Ascending aorta (tissue), 2 donors: Measurements from ENCODE around the gene PRKAA1. TPM values are rescaled to one million over a fixed set of nuclear protein-coding genes. Genes with fewer than 3 reads are reported as not detected.

Experiments
- DNase-seq, 2 donors: peaks; one replicate each; pipeline ENCODE4 v3.0.0-alpha.2; 2019; ENCODE audit warnings: low spot score in 2 of 2
- H3K27ac ChIP-seq, 2 donors: fragments of 200-600 bp; sonication (generic); one replicate each; pipeline ENCODE4 v1.5.1; 2016 to 2017; ENCODE audit warnings: mild to moderate bottlenecking in 1 of 2
- H3K27me3 ChIP-seq: fragments of 200-600 bp; sonication (generic); one replicate; pipeline ENCODE4 v1.5.1; 2017
- H3K36me3 ChIP-seq, 2 donors: fragments of 200-600 bp; sonication (generic); one replicate each; pipeline ENCODE4 v1.5.1; 2016
- H3K4me1 ChIP-seq, 2 donors: fragments of 200-600 bp; sonication (generic); one replicate each; pipeline ENCODE4 v1.5.1; 2016 to 2017; ENCODE audit warnings: mild to moderate bottlenecking in 1 of 2
- H3K4me3 ChIP-seq, 2 donors: fragments of 200-600 bp; sonication (generic); one replicate each; pipeline ENCODE4 v1.5.1; 2016 to 2017; ENCODE audit warnings: mild to moderate bottlenecking in 1 of 2
- H3K9me3 ChIP-seq, 2 donors: fragments of 200-600 bp; sonication (generic); one replicate each; pipeline ENCODE4 v1.5.1; 2016
- intact Hi-C: fragments of 100-400 bp; cut with DNase I; formaldehyde crosslinking; loops from one replicate; pipeline ENCODE4 v1.15.1; 2023
- total RNA-seq: library from RNA; depleted of rRNA; stranded (reverse); fragments of >200 nt; gene quantifications from one replicate; pipeline ENCODE4 v1.1.0, GENCODE V29; 2016
- TF ChIP-seq, protein P1 (sequence below), 3 experiments: fragments of 200-600 bp in 2 of 3; fragments of 450-650 bp in 1 of 3; sonication (generic) in 2 of 3; IDR thresholded peaks; one replicate each; pipeline ENCODE4 v1.5.1; 2016 to 2019; ENCODE audit warnings: antibody characterized with exemption in 3 of 3, mild to moderate bottlenecking in 1 of 3, moderate library complexity in 1 of 3

Gene PRKAA1
- total RNA-seq, 1 donor from 2014 or later: 90.3 TPM

DNA sequence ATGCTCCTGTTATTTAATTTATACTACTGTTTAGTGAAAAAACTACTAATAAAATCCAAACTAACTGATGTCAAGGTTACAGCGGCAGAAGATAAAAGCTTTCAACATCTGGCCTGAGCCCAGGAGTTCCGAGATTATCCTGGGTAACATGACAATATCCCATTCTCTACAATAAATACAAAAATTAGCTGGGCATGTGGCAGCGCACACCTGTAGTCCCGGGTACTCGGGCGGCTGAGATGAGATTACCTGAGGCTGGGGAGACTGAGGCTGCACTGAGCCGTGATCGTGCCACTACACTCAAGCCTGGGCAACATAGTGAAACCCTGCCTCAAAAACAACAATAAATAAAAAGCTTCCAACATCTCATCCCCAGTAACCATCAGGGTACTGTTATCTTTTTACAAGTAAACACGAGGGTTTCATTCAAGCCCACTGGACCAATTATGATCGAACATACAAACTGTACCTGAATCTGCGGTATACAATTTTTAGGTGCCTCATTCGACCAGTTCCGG, 35.6 kb upstream of the PRKAA1 start:
- Histone ChIP-seq H3K27ac (peak overlapping the region; percentile 94 to 99), H3K9me3 (no peaks in the 10 kb centered on the region), H3K4me1 (peaks cover 4 to 15% of the 10 kb centered on the region in 2 donors), H3K4me3 (peak overlapping the region; percentile 70 to 75), H3K36me3 (peaks cover 46 to 52% of the 10 kb centered on the region in 2 donors), H3K27me3 (no peaks in the 10 kb centered on the region)
- no peak for DNase-seq
- intact Hi-C loops: loop anchor here (10.0 kb wide), 1 partner anchor 1071 kb away; the partner anchor contains the start of gene RIMOC1
- TF ChIP-seq, protein P1, sequence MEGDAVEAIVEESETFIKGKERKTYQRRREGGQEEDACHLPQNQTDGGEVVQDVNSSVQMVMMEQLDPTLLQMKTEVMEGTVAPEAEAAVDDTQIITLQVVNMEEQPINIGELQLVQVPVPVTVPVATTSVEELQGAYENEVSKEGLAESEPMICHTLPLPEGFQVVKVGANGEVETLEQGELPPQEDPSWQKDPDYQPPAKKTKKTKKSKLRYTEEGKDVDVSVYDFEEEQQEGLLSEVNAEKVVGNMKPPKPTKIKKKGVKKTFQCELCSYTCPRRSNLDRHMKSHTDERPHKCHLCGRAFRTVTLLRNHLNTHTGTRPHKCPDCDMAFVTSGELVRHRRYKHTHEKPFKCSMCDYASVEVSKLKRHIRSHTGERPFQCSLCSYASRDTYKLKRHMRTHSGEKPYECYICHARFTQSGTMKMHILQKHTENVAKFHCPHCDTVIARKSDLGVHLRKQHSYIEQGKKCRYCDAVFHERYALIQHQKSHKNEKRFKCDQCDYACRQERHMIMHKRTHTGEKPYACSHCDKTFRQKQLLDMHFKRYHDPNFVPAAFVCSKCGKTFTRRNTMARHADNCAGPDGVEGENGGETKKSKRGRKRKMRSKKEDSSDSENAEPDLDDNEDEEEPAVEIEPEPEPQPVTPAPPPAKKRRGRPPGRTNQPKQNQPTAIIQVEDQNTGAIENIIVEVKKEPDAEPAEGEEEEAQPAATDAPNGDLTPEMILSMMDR (IDR thresholded peaks at IDR 0.05): no peak

DNA sequence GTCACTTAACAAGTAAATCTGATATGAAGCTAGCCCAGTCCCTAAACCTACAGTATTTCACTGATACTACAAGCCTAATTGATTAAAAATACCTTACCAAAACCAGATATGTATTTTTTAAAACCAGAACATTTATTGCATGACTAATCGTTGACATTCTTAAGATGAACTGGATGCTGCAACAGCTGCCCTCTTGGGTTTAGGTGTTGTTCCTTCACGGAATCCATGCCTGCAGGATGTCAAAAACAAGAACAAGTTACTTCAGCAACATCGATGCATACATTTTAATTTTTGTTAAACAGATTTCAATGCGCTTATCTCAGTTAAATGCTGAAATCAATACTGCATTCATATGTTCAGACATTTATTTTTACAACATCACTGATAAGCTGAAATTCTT, 34.2 kb upstream of the PRKAA1 start:
- no peak overlapping the region for H3K27ac ChIP-seq
- H3K4me1 ChIP-seq: peaks cover 4 to 15% of the 10 kb centered on the region in 2 donors
- no peak for DNase-seq
- H3K4me3 ChIP-seq: no peak overlapping the region
- H3K36me3 ChIP-seq: peaks cover 59 to 60% of the 10 kb centered on the region in 2 donors
- no peaks in the 10 kb centered on the region for H3K9me3 ChIP-seq
- TF ChIP-seq, protein P1 (IDR thresholded peaks at IDR 0.05): no peak
- H3K27me3 ChIP-seq: no peaks in the 10 kb centered on the region
- intact Hi-C loops: loop anchor here (10.0 kb wide), 1 partner anchor 1072 kb away; the partner anchor contains the start of gene RIMOC1

DNA sequence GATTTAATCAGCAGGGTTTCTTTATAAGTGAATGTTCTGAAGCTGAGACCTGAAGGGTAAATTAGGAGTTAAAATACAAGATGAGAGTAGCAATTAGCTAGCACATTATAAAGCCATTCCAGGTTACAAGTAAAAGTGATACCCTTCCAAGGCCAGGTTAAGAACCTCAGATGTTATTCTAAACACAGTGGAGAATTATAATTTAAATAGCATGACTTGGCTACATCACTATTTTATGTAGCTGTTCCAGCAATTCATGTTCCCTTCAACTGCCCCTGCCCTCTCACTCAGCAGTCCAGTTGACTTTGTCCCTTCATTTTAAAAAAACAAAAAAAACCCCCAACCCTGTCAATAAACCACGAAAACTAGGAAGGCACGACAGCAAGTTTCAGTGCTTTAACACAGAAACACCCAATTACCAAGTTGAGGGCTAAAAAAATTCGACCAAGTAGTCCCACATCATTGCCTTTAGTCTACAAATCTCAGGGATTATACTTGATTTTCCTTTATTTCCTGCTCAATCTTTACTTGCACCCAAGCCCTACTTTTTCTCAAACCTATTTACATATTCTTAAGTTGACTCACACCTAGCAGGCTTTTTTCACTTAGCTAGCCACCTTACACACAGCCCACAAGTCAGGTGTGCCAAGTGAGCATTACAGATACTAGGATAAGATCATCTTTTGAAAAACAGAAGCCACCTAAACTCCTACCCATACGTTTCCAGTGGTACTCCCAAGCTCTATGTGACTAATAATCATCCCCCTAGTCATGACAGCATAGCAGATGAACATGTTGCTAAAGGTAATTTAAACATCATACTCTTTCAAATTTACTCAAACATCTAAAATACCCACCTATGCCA, 33.4 kb upstream of the PRKAA1 start:
- H3K4me1 ChIP-seq: peaks cover 4 to 15% of the 10 kb centered on the region in 2 donors
- no peak overlapping the region for H3K4me3 ChIP-seq
- no peak overlapping the region for H3K27ac ChIP-seq
- no peaks in the 10 kb centered on the region for H3K9me3 ChIP-seq
- TF ChIP-seq, protein P1 (IDR thresholded peaks at IDR 0.05): no peak
- DNase-seq: no peak
- intact Hi-C loops: loop anchor here (10.0 kb wide), 1 partner anchor 1073 kb away; the partner anchor contains the start of gene RIMOC1
- H3K27me3 ChIP-seq: no peaks in the 10 kb centered on the region
- H3K36me3 ChIP-seq: peaks cover 66 to 67% of the 10 kb centered on the region in 2 donors

DNA sequence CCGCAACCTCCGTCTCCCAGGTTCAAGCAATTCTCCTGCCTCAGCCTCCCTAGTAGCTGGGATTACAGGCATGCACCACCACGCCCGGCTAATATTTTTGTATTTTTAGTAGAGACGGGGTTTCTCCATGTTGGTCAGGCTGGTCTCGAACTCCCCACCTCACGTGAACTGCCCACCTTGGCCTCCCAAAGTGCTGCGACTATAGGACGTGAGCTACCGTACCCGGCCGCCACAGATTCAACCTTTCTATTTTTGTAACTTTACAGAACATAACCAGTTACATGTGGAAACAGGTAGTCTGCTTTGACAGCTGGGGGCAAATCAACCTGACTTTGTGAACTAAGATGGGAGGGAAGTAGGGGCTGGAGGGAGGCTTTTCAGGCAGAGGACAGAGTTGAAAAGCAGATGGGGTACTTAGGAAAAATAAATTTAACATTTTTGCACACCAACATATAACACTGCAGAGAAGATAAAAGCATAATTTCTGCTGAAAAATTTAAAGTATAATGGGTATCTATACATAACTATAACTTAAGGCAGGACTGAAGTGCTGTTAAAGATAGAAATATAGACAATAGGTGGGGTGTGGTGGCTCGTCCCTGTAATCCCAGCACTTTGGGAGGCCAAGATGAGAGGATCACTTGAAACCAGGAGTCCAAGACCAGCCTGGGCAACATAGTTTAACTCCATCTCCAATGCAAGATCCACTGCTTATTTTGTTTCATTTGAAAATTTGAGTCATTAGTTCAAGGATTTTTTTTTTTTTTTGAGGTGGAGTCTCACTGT, 31.8 kb upstream of the PRKAA1 start:
- Histone ChIP-seq H3K9me3 (no peaks in the 10 kb centered on the region), H3K4me3 (no peak overlapping the region), H3K27ac (no peak overlapping the region), H3K36me3 (peaks cover 71 to 72% of the 10 kb centered on the region in 2 donors), H3K27me3 (no peaks in the 10 kb centered on the region), H3K4me1 (peaks cover 4 to 9% of the 10 kb centered on the region in 2 donors)
- TF ChIP-seq, protein P1 (IDR thresholded peaks at IDR 0.05): no peak
- intact Hi-C loops: loop anchor here (10.0 kb wide), 1 partner anchor 1075 kb away; the partner anchor contains the start of gene RIMOC1
- no peak for DNase-seq
